HT1080 (cell line): ENCODE results near the gene NSL1. TPM values are rescaled to one million over a fixed set of nuclear protein-coding genes. Genes with fewer than 3 reads are reported as not detected.
A peak's percentile ranks its signal among the peaks of the same experiment; 100 is the strongest.
"Not testable (repeated sequence)": the region's sequence is repeated elsewhere in the genome, so short reads cannot be mapped to it uniquely, and the experiment has no call there.

Source experiments
- DNase-seq: peaks from one replicate; pipeline ENCODE4 v3.0.0-alpha.2; 2015; ENCODE audit warnings: low read depth
- total RNA-seq: library from RNA; depleted of rRNA; stranded (reverse); fragments of >200 nt; shearing (Covaris generic); gene quantifications from 2 replicates; pipeline ENCODE4 v1.2.3, GENCODE V29; 2014

NSL1 gene
- total RNA-seq, 1 experiment from 2014 or later: 52.8 TPM

GRCh38 chr1:212711974-212712373 is 79.6 kb downstream of the NSL1 start:
- not testable (repeated sequence) for DNase-seq

- no peak for DNase-seq
Observed at GRCh38 chr1:212710566-212710965, 81.0 kb downstream of the NSL1 start.

DNA sequence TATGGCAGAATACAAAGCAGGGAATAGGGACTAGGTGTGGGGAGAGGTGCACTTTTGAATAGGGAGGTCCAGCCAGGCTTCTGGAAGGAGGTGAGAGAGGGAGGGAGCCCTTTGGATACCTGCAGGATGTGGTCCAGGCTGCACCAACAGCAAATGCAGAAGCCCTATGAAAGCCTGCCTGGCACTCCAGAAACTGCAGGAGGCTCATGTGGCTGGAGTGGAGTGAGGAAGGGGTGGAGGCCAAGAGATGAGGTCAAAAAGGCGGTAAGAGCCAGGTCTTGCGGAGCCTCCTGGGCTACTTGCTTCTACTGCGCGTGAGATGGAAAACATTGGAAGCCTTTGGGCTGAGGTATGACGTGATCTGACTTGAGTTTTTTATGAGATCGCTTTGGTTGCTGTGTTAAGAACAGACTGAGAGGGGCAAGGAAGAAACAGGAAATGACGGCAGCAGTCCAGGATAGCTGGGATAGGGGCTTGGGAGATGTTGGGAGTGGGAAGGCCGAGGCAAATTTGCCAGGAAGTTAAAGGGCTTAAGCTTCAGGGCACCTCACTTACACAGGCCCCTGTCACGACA is 87.5 kb downstream of the NSL1 start:
- no peak for DNase-seq

GRCh38 chr1:212702672-212703071 is 88.9 kb downstream of the NSL1 start:
- DNase-seq: no peak

GRCh38 chr1:212701910-212702309 is 89.7 kb downstream of the NSL1 start:
- no peak for DNase-seq

GRCh38 chr1:212700892-212701819 is 90.4 kb downstream of the NSL1 start:
- peak; percentile 37 for DNase-seq

DNA sequence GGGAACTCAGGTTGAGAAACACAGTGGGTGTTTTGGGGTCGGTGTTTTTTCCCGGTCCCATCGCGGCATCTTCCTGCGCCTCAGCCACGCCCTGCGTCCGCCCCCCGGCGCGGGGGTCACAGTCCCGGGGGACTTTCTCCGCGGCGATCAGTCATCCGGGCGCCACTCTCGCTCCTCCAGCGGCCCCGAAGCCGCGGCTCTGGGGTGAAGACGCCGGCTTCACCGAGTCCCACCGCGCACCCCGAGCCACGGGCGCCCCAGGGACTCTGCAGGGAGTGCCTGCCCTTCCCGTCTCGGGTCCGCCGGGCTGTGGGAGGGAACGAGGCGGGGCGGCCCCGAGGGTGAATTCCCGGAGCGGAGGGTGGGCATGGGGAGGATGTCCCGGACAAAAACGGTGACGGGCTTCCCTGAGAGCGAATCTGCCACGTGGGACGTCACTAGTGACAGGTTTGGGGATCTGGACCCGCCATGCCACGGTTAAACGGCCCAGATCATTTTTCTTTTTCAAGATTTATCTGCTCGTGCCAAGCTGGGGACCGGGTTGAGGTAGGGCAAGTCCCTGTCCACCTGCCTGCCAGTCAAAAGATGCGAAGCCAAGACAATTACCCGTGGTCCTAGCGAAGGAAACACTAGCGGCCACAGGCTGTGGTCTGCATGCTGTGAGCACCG is 91.2 kb downstream of the NSL1 start:
- peak; percentile 27 for DNase-seq

GRCh38 chr1:212699625-212700222 is 91.9 kb downstream of the NSL1 start, which contains the start of gene BATF3:
Gene BATF3 (minus strand): TSS chr1:212699840. CDS start chr1:212699762, 78 bp downstream.
- peak; percentile 6 for DNase-seq

DNA sequence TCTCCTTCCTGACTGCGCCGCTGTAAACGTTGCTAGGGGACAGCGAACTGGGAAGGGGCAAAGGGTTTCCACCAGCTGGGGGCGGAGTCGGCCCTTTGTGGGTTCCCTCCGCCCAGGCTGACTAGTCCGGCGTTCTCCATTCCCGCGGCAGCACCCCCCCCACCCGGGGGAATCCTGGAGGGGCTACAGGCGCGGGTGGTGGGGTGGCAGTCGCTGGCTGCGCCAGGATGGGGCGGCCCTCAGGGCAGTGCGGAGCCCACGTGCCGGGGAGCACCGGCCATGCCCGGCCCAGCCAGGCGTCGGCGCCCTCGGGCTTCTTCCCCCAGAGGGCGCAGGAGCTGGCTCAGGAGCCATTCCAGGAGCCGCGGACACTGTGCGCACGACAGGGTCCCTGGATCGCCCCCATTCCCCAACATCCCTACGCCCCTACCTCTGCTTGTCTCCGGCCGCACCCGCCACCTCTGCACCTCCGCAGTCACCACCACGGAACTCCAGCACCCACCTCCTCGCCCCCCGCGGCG is 92.4 kb downstream of the NSL1 start:
- peak; percentile 64 for DNase-seq

DNA sequence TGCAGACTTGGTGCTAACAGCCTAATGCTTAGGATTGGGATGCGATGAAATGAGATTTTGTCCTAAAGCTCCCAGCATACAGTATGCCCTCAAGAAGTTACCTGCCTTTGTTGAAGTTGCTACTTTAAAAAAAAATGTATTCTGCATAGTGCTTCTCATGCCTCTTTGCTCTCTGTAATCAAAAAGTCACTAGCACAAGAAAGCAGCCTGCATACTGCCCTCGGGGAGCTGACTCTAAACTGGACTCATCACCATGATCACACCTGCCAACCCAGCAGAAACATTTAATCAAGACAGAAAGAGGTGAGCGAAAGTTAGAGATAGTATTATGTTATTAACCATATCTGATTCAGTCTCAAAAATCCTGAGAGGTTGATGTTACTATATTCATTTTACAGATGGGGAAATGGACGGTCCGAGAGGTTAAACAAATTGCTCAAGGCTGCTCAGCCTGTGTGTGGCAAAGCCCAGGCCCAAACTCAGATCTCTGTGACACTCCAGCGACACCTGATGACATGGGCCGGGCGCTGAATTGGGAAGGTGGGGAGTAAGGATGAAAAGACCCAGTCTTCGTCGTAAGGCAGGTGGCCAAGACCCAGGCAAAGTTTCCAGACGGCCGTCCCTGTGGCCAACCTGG is 93.0 kb downstream of the NSL1 start:
- no peak for DNase-seq

DNA sequence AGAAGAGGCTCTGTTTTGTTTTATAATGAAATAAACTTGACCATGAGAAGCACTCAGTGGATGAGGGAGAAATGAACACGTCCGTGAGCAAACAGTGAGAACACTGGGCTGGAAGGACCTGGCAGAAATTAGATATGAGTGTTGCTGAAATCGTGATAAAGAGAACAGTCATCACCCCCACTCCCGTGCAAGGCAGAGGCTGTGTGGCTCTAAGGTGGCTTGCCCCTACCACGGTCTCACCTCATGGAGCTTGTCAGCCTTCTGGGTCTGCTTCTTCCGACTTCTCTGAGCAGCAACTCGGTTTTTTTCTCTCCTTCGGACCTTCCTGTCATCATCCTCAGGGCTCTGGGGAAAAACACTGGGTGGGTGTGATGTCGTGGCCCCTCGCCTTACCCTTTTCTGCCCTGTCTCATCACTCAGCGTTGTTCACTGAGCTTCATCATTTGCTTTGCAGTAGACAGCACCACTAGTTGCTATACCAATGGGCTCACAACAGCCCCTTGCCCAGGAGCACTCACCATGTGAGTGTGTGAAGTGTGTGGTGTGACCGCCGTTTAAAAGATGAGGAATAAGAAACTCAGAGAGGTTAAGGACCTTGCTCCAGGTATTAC is 94.8 kb downstream of the NSL1 start:
- DNase-seq: no peak

- DNase-seq: peak; percentile 78
Observed at GRCh38 chr1:212692774-212693644, 98.6 kb downstream of the NSL1 start.

- no peak for DNase-seq
Observed at GRCh38 chr1:212691561-212692071, 100.0 kb downstream of the NSL1 start.

GRCh38 chr1:212690816-212691403 is 100.7 kb downstream of the NSL1 start:
- DNase-seq: no peak

DNA sequence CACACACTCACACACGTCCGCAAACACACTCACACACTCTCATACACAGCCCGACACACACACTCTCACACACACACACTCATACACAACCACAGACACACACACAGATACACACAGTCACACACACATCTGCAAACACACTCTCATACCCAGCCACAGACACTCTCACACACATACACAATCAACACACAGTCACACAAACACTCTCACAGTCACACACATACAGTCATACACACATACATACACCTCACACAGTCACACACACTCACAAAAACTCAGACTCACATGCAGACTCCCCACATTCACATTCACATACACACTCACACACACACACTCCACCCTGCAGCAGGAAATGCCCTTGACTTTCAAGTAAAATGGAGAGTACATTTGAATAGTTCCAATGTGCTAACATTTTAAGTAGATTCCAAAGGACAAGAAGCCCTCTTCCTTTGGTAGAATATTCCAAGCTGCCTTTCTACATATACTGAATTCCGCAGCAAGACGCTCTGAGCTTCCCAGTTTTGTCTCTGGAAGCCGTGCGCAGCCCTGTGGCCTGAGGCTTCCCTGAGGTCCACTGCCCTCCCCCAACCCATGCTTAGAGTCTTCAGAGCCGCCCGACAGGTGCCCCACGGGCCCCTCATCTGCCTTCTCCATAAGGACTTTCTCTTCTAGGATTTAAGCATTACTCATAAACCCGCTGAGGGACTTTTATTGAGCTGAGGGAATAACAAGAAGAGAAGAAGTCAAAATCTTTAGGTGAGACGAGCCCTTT is 101.6 kb downstream of the NSL1 start:
- DNase-seq: no peak

GRCh38 chr1:212689196-212689725 is 102.3 kb downstream of the NSL1 start:
- DNase-seq: no peak

- DNase-seq: no peak
Observed at GRCh38 chr1:212688341-212689047, 103.1 kb downstream of the NSL1 start.
